ENCODE results near the gene SNED1. TPM values are rescaled to one million over a fixed set of nuclear protein-coding genes. Genes with fewer than 3 reads are reported as not detected.

Gene SNED1
- 17.9 and 27.4 TPM in 2 replicates for total RNA-seq

DNA sequence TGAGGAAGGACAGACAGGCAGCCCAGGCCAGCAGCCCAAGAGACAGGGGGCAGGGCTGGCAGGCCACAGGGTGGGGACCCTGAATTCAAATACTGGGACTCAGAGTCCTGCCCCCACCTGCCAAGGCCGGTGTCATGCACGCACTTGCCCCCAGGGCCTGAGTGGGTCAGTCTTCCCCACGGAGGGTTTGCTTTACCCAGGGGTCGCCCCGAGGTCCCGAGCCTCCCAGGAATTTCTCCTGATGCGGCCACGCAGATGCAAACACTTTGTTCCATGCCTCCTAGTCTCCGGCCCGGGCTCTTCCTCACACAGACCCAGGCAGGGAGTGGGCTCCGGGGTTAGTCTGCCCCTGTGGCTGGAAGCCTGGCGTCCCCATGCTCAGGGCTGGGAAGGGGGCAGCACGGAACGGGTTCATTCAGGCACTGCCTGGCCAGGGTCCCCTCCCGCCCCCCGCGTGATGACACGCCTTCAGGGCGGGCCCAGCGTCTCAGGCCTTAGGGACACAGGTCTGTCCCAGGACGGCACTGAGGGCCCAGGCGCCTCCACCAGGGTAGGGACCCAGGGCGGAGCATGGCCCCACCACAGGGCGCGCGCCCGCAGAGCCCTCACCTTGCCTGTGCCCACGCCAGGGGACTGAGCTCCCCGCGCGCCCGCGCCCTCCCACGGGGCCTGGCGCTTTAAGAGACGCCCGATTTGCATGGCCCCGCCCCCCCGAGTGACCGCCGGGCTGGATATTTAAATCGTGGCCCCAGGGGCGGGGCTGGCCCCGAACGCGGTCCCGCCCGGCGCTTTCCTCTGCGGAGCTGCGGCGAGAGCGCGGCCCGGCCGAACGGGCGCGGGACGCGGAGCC lies at the start of gene SNED1:
Gene SNED1 (plus strand): TSS at position 763 of the 850 bp plus-strand sequence. CDS start 220 bp downstream, outside the sequence.

DNA sequence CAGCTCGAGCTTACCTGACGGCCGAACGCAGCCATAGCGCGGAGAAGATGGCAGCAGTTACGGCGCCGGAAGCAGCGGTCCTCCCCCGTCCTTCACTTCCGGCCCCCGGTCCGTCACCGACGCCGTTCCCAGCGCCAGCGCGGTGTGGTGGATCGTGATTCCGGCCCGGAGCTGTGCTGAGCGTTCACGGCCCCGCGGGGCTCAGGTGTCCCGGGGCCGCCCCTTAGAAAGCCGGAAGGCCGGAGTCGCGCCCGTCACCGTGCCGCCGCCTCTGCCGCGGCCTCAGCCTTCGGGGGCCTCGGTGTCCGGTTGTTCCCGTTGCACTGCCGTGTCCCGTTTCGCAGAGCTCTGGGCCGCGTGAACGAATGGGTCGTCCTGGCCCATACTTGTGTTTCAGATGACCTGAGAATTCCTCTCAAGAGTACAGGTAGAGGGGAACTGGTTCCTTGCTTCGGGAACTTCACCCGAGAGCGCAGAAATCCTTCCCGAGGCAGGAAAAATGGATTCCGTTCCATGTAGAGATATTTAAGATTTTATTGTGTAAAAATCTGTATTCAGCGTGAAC lies 103.9 kb downstream of the SNED1 start, which contains the start of gene MTERF4:
Gene MTERF4 (minus strand): TSS at position 49 of the 565 bp plus-strand sequence. CDS start 14 bp downstream, at position 35.

Other genes starting within 250 kb of the SNED1 start
- under 0.01 TPM in 1 of 2 replicates, not detected in the other for gene KIF1A, start 178.4 kb upstream of the SNED1 start, total RNA-seq
- gene AGXT, start 129.8 kb upstream of the SNED1 start, total RNA-seq: not detected in 2 replicates
- gene MAB21L4, start 102.5 kb upstream of the SNED1 start, total RNA-seq: not detected in 2 replicates
- gene CROCC2, start 92.3 kb upstream of the SNED1 start, total RNA-seq: not detected in 2 replicates
- gene MTERF4, start 103.7 kb downstream of the SNED1 start, total RNA-seq: 32.1 and 82.8 TPM in 2 replicates
- 5.9 and 27.3 TPM in 2 replicates for gene PASK, start 150.9 kb downstream of the SNED1 start, total RNA-seq
- 42.2 and 73.9 TPM in 2 replicates for gene PPP1R7, start 151.8 kb downstream of the SNED1 start, total RNA-seq
- 1.2 and 3.0 TPM in 2 replicates for gene ANO7, start 190.1 kb downstream of the SNED1 start, total RNA-seq

Data from dermis lymphatic vessel endothelial cell (primary cell).